Fibroblast of lung (primary cell): Measurements from ENCODE around the gene ZNF529. TPM values are rescaled to one million over a fixed set of nuclear protein-coding genes. Genes with fewer than 3 reads are reported as not detected.

Experiments used
- DNase-seq, 2 donors: peaks; one replicate each; pipeline versions ENCODE4 v3.0.0 to v3.0.0-alpha.2; 2010; ENCODE audit warnings: low read depth in 2 of 2
- H2AFZ ChIP-seq: 2 replicates; pipeline ENCODE4 v1.5.1; 2012; ENCODE audit warnings: low read length, control low read depth, inconsistent platforms
- H3K27ac ChIP-seq: 2 replicates; pipeline ENCODE4 v1.5.1; 2011; ENCODE audit warnings: low read length, control low read depth; ENCODE audit not compliant: insufficient read depth
- H3K27me3 ChIP-seq: 2 replicates; pipeline ENCODE4 v1.5.1; 2011; ENCODE audit warnings: mild to moderate bottlenecking, low read length; ENCODE audit not compliant: control insufficient read depth, insufficient read depth
- H3K36me3 ChIP-seq: 2 replicates; pipeline ENCODE4 v1.5.1; 2011; ENCODE audit warnings: low read length; ENCODE audit not compliant: control insufficient read depth, insufficient read depth
- H3K4me1 ChIP-seq: 2 replicates; pipeline ENCODE4 v1.5.1; 2011; ENCODE audit warnings: low read length; ENCODE audit not compliant: control insufficient read depth, insufficient read depth; ENCODE audit errors: extremely low read depth
- H3K4me2 ChIP-seq: 2 replicates; pipeline ENCODE4 v1.5.1; 2011; ENCODE audit warnings: low read length, control low read depth; ENCODE audit not compliant: insufficient read depth; ENCODE audit errors: extremely low read depth
- H3K4me3 ChIP-seq, 4 experiments: fragments of 200-600 bp in 1 of 4; sonication (generic) in 1 of 4; replicated peaks in 1 of 4; 2 replicates each; pipeline ENCODE4 v1.5.1; 2011 to 2016; ENCODE audit warnings: low read length in 4 of 4, low read depth in 3 of 4, mild to moderate bottlenecking in 3 of 4, control low read depth in 2 of 4, inconsistent platforms in 1 of 4, mixed read lengths in 1 of 4; ENCODE audit not compliant: insufficient read depth in 1 of 4; ENCODE audit errors: control extremely low read depth in 1 of 4
- H3K79me2 ChIP-seq: 2 replicates; pipeline ENCODE4 v1.5.1; 2012; ENCODE audit warnings: mild to moderate bottlenecking, low read length, inconsistent platforms; ENCODE audit not compliant: control insufficient read depth, insufficient read depth
- H3K9ac ChIP-seq: 2 replicates; pipeline ENCODE4 v1.5.1; 2011; ENCODE audit warnings: mild to moderate bottlenecking, low read length, control low read depth; ENCODE audit not compliant: insufficient read depth
- H3K9me3 ChIP-seq: 2 replicates; pipeline ENCODE4 v1.5.1; 2012; ENCODE audit warnings: low read depth, low read length; ENCODE audit not compliant: control insufficient read depth, insufficient read depth
- H4K20me1 ChIP-seq: 2 replicates; pipeline ENCODE4 v1.5.1; 2011; ENCODE audit warnings: low read length; ENCODE audit not compliant: control insufficient read depth, insufficient read depth; ENCODE audit errors: extremely low read depth
- CTCF ChIP-seq, 2 donors: IDR thresholded peaks in 1 of 2; conservative IDR thresholded peaks in 1 of 2; 1 replicate in 1 of 2; 2 replicates in 1 of 2; pipeline ENCODE4 v1.5.1; 2011 to 2012; ENCODE audit warnings: low read length in 2 of 2, control low read depth in 1 of 2, inconsistent platforms in 1 of 2, low read depth in 1 of 2, mild to moderate bottlenecking in 1 of 2
- EZH2 ChIP-seq: IDR thresholded peaks from 2 replicates; pipeline ENCODE4 v1.5.1; 2012; ENCODE audit warnings: low read length, control low read depth, mild to moderate bottlenecking; ENCODE audit errors: missing control alignments
- polyA plus RNA-seq, 2 donors: library from polyadenylated mRNA; depleted of rRNA in 1 of 2; stranded (reverse) in 1 of 2; unstranded in 1 of 2; fragments of >200 nt; gene quantifications; 2 replicates each; pipeline ENCODE4 v1.2.1, GENCODE V29; 2011 to 2012; ENCODE audit warnings: missing spikeins in 1 of 2
- total RNA-seq: library from RNA; depleted of rRNA; stranded (reverse); fragments of >200 nt; gene quantifications from 2 replicates; pipeline ENCODE4 v1.2.1, GENCODE V29; 2014

ZNF529 gene
- total and polyA plus RNA-seq, 2 donors (not counting 1 experiment from before 2014, with no cell fraction given): 7.7 to 10.2 TPM

GRCh38 chr19:36547001-36547732 lies 25.9 kb downstream of the ZNF529 start:
- no peaks in the 10 kb centered on the region for H3K27me3 ChIP-seq
- TF ChIP-seq CTCF (conservative IDR thresholded peaks at IDR 0.05 in 1 of 2, IDR thresholded peaks at IDR 0.05 in 1 of 2; ENCODE audit: low read depth in 1 of 2, low read length in 2 of 2): no peak
- no peak for TF ChIP-seq EZH2
- no peak overlapping the region for H3K9ac ChIP-seq
- no peak overlapping the region for H2AFZ ChIP-seq
- peak; percentile 16 to 25 for DNase-seq
- no peaks in the 10 kb centered on the region for H4K20me1 ChIP-seq
- H3K27ac ChIP-seq: no peak overlapping the region
- H3K4me1 ChIP-seq: no peaks in the 10 kb centered on the region
- peaks cover 11% of the 10 kb centered on the region for H3K9me3 ChIP-seq
- H3K36me3 ChIP-seq: no peaks in the 10 kb centered on the region
- H3K4me3 ChIP-seq: no peak overlapping the region
- H3K79me2 ChIP-seq: no peaks in the 10 kb centered on the region
- no peak overlapping the region for H3K4me2 ChIP-seq

GRCh38 chr19:36528921-36529518 lies 44.1 kb downstream of the ZNF529 start:
- no peaks in the 10 kb centered on the region for H3K27me3 ChIP-seq
- TF ChIP-seq EZH2 (no peak), CTCF (conservative IDR thresholded peaks at IDR 0.05 in 1 of 2, IDR thresholded peaks at IDR 0.05 in 1 of 2; ENCODE audit: low read depth in 1 of 2, low read length in 2 of 2) (no peak)
- H3K4me1 ChIP-seq: peaks cover 2% of the 10 kb centered on the region
- peak overlapping the region; percentile 82 for H3K27ac ChIP-seq
- peak overlapping the region; percentile 100 for H2AFZ ChIP-seq
- peak overlapping the region; percentile 90 to 99 (median 94) for H3K4me3 ChIP-seq
- H3K36me3 ChIP-seq: no peaks in the 10 kb centered on the region
- no peaks in the 10 kb centered on the region for H4K20me1 ChIP-seq
- no peak for DNase-seq
- H3K9ac ChIP-seq: peak overlapping the region; percentile 48
- H3K4me2 ChIP-seq: peak overlapping the region; percentile 98
- peaks cover 18% of the 10 kb centered on the region for H3K79me2 ChIP-seq
- H3K9me3 ChIP-seq: no peaks in the 10 kb centered on the region

GRCh38 chr19:36528194-36528920 lies 44.7 kb downstream of the ZNF529 start, which contains the start of gene ZNF260:
Gene ZNF260 (minus strand): TSS chr19:36528271. CDS start chr19:36515238, 13,033 bp downstream.
- no peaks in the 10 kb centered on the region for H3K9me3 ChIP-seq
- DNase-seq: peak; percentile 97 to 99
- H3K4me2 ChIP-seq: peak within 1 kb of the TSS; percentile 98
- no peaks in the 10 kb centered on the region for H3K36me3 ChIP-seq
- peak within 1 kb of the TSS; percentile 77 for H3K9ac ChIP-seq
- TF ChIP-seq EZH2 (no peak), CTCF (conservative IDR thresholded peaks at IDR 0.05 in 1 of 2, IDR thresholded peaks at IDR 0.05 in 1 of 2; ENCODE audit: low read depth in 1 of 2, low read length in 2 of 2) (peak in 1 of 2 donors; percentile 4)
- H3K27ac ChIP-seq: peak within 1 kb of the TSS; percentile 82
- H2AFZ ChIP-seq: peak within 1 kb of the TSS; percentile 100
- H3K4me1 ChIP-seq: peaks cover 2% of the 10 kb centered on the region
- no peaks in the 10 kb centered on the region for H3K27me3 ChIP-seq
- H3K4me3 ChIP-seq: peak within 1 kb of the TSS; percentile 90 to 99 (median 94)
- no peaks in the 10 kb centered on the region for H4K20me1 ChIP-seq
- H3K79me2 ChIP-seq: peaks cover 18% of the 10 kb centered on the region
